PFSK-1 (cell line): ENCODE results near the gene DLG4.

Experiments used
- FOXP2 ChIP-seq: optimal IDR thresholded peaks from 2 replicates; pipeline ENCODE3; 2011; ENCODE audit warnings: borderline replicate concordance, control low read depth, inconsistent platforms; ENCODE audit not compliant: insufficient read depth; ENCODE audit errors: extremely low read length, extremely low read depth
- POLR2AphosphoS5 ChIP-seq: IDR thresholded peaks from 2 replicates; pipeline ENCODE4 v1.6.1; 2012; ENCODE audit warnings: low read depth, mild to moderate bottlenecking, control low read depth, low read length, moderate library complexity
- SIN3A ChIP-seq: IDR thresholded peaks from 2 replicates; pipeline ENCODE4 v1.6.1; 2012; ENCODE audit warnings: mild to moderate bottlenecking, low read length, moderate library complexity, borderline replicate concordance; ENCODE audit not compliant: insufficient read depth
- TAF1 ChIP-seq: IDR thresholded peaks from 2 replicates; pipeline ENCODE4 v1.6.1; 2012; ENCODE audit warnings: low read length, control low read depth, borderline replicate concordance; ENCODE audit not compliant: insufficient read depth
- TF ChIP-seq, protein P1 (sequence below), 2 experiments: IDR thresholded peaks; 2 replicates each; pipeline versions ENCODE4 v1.6.1 to v1.8.0; 2011 to 2012; ENCODE audit warnings: low read depth in 2 of 2, low read length in 2 of 2, control low read depth in 1 of 2, inconsistent platforms in 1 of 2, mild to moderate bottlenecking in 1 of 2, moderate library complexity in 1 of 2; ENCODE audit not compliant: insufficient read depth in 1 of 2

DLG4 gene

GRCh38 chr17:7248796-7249195, 29.2 kb upstream of the DLG4 start:
- TF ChIP-seq POLR2AphosphoS5 (no peak), SIN3A (no peak), FOXP2 (no peak), TAF1 (no peak)
- TF ChIP-seq, protein P1, sequence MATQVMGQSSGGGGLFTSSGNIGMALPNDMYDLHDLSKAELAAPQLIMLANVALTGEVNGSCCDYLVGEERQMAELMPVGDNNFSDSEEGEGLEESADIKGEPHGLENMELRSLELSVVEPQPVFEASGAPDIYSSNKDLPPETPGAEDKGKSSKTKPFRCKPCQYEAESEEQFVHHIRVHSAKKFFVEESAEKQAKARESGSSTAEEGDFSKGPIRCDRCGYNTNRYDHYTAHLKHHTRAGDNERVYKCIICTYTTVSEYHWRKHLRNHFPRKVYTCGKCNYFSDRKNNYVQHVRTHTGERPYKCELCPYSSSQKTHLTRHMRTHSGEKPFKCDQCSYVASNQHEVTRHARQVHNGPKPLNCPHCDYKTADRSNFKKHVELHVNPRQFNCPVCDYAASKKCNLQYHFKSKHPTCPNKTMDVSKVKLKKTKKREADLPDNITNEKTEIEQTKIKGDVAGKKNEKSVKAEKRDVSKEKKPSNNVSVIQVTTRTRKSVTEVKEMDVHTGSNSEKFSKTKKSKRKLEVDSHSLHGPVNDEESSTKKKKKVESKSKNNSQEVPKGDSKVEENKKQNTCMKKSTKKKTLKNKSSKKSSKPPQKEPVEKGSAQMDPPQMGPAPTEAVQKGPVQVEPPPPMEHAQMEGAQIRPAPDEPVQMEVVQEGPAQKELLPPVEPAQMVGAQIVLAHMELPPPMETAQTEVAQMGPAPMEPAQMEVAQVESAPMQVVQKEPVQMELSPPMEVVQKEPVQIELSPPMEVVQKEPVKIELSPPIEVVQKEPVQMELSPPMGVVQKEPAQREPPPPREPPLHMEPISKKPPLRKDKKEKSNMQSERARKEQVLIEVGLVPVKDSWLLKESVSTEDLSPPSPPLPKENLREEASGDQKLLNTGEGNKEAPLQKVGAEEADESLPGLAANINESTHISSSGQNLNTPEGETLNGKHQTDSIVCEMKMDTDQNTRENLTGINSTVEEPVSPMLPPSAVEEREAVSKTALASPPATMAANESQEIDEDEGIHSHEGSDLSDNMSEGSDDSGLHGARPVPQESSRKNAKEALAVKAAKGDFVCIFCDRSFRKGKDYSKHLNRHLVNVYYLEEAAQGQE (IDR thresholded peaks at IDR 0.05; ENCODE audit: insufficient read depth in 1 of 2, low read depth in 2 of 2, low read length in 2 of 2): no peak

GRCh38 chr17:7246779-7247178, 27.1 kb upstream of the DLG4 start:
- TF ChIP-seq FOXP2 (no peak), TAF1 (no peak)

GRCh38 chr17:7243453-7243729, 23.8 kb upstream of the DLG4 start:
- no peak for TF ChIP-seq TAF1
- TF ChIP-seq, protein P1 (IDR thresholded peaks at IDR 0.05; ENCODE audit: insufficient read depth in 1 of 2, low read depth in 2 of 2, low read length in 2 of 2): no peak
- no peak for TF ChIP-seq SIN3A
- TF ChIP-seq FOXP2: no peak
- TF ChIP-seq POLR2AphosphoS5: no peak

DNA sequence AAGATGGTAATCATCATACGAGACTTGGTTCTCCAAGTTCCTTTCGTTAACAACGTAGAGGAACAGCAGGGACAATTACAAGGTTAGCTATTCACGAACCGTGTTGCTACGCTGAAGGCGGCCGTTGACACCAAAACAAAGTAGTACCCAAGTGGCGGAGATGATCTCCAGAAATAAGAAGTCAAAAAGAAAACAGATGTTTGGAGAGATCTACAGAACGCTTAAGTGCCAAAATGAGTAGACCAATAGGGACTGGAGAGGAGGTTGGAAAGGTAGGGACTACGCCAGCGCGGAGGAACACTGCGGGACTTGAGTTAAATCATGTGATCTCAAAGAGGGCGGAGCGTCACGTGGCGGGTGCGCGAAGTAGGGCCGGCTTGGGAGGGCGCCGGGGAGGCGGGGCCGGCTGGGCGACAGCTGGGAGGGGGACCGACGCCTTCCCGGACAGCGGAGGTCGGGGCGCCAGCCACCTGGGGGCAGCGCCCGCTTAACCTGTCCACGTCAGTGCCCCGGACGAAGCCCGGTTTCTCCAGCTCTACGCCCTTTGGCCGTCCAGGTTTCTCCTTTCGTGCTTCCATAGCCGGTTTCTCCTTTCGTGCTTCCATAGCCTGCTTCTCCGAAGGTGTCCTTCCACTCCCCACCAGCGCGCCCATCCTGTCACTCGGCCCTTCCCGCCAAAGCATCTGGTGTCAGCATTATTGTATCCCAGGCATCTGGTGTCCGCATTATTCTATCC, 23.2 kb upstream of the DLG4 start:
- TF ChIP-seq FOXP2: peak; percentile 45
- TF ChIP-seq POLR2AphosphoS5: peak; percentile 95
- peak; percentile 77; the same call in 1 of the 2 replicates for TF ChIP-seq TAF1
- peak; percentile 99; the same call in 1 of the 2 replicates for TF ChIP-seq SIN3A
- TF ChIP-seq, protein P1 (IDR thresholded peaks at IDR 0.05; ENCODE audit: insufficient read depth in 1 of 2, low read depth in 2 of 2, low read length in 2 of 2): no peak

DNA sequence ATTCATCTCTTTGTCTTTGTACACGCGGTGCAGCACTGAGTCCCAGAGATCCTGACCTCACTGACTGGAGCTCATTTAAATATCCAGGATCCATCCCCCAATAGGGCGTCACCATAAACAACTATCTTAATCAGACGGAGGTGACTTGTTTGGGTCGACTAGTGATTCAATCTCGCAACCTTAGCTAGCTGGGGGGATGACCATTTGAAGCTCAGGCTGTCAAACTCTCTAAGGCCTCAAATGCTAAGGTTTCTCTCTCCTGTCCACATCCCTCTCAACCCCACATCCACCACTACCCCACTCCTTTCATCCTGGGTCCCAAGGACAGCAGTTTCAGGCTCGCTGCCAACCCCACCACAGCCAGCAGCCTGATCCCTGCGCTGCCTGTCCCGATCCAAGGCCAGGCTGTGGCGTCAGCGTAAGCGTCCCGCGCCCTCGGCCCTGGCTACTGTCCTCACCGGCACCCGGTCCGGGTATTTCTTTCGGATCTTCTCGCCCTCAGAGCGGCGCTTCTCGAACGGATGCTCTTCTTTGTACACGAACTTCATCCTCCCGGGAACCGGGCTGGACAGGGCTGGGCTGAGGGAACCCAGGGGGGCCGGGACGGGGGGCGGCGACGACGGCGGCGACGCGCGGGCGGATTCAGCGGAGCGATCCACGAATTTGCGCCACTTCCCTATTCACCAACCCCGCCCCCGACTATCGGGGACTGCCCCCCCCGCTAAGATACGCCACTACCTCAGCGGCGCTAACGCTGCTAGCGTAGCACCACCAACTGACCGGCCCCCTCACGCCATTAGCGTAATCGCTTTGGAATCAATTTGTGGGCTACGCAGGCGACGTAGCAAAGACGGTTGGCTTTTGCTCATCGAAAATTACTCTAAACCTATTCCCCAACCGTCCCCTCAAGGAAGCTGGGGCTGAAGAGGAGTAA, 22.4 kb upstream of the DLG4 start, which contains the start of gene GABARAP:
TSS of gene GABARAP (minus strand) at position 667 of the 934 bp plus-strand sequence. CDS start at position 548, 119 bp downstream.
- TF ChIP-seq, protein P1 (IDR thresholded peaks at IDR 0.05; ENCODE audit: insufficient read depth in 1 of 2, low read depth in 2 of 2, low read length in 2 of 2): peak; percentile 7 to 63; a peak in 2 of 4 replicates
- TF ChIP-seq SIN3A (peak; percentile 78; the same call in 1 of the 2 replicates), POLR2AphosphoS5 (no peak), FOXP2 (no peak), TAF1 (peak; percentile 38; the same call in 1 of the 2 replicates)
